GM18526 (cell line): ENCODE measurements around the gene TBC1D4.

Experiments used
- POLR2A ChIP-seq: IDR thresholded peaks from 3 replicates; pipeline ENCODE4 v1.6.1; 2011; ENCODE audit not compliant: insufficient read length; ENCODE audit errors: extremely low read depth

Gene TBC1D4

DNA sequence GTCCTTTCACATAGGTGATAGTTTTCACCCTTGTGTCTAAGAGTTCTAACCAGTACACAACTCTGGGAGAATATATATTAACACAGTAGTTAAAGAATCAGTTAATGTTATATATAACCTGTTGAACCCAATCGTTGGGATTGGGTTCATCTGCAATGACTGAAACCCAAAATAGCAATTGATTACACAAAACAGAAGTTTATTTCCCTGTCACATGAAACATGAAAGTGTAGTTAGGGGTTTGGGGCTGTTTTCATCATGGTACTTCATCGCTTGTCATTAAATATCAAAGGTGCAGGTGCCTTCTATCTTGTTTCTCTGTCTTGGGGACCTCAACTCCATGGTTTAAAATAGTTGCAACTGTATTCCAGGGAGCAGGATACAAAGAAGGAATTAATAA lies 106.6 kb downstream of the TBC1D4 start:
- TF ChIP-seq POLR2A = no peak

DNA sequence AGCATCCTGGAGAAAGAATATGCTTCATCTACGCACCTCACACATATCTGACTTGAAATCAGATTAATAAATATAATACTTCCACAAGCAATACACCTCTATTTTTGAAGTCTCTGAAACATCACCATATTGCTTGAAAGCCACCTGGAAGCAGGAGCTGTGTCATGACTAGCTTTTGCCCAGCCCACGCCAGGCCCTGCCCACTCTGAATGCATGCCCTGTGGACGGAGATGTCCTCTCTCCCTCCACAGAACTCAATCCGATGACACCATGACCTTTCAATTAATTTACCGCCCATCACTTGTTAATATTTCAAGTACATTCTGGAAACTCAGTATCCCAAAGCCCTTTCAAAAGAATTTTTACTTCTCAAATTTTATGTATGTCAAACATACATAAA lies 108.0 kb downstream of the TBC1D4 start:
- no peak for TF ChIP-seq POLR2A

DNA sequence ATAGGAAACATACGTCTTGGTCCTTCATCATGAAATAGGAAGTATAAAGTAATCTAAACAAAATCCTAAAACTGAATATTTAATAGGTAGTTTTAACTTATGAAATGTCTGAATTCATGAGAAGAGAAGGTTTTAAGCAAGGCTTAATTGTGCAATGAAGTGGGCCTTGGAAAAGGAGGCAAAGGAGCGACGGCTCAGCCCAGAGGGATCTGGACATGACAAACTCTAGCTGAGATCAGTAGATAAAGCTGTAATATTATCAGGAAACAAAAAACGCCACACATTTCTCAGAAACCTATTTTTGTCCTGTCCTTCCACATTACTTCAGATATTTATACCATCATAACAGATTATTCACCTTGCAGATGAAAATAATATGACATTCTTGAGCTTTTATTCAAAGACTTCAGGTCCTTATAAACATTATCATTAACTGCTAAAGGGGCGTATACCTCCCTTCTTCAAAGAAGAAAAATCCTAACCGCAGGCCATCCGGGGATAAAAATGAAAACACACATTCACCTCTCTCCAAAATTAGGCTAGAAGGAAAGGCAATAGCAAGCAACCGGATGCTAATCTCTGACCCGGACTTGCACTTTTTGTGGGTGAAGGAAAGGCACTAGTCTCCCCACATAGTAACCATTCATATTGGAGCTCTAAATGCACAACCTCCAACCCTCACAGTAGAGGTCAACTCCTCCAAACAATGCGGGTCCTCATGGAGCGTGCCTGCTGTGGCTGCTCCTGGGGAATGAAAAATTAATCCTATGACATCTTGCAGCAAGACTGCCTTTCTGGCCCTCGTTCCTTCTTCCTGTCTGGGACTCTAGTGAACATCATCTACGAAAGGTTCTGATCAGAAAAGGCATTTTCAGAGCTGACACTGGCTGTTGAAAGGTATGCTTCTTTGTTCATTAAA lies 108.8 kb downstream of the TBC1D4 start:
- TF ChIP-seq POLR2A = no peak

GRCh38 chr13:75372517-75372916 lies 109.5 kb downstream of the TBC1D4 start:
- TF ChIP-seq POLR2A = no peak

DNA sequence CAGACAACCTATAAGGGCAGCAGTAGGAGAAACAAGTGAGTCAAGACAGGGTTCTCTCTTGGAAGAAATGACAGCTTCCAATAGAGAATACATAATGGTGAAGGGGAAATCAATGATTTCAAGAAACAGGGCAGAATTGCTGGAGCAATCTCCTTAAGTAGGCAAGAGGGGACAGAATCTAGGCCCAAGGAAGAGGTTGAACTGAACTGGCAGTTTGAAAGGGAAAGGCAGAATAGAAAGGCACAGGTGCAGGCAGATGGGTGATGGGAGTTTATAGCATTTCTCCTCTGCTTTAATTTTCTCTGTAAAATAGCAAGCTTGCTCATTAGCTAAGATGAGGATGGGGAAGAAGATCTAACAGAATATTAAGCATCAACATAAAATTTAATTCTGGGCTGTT lies 110.8 kb downstream of the TBC1D4 start:
- no peak for TF ChIP-seq POLR2A

- no peak for TF ChIP-seq POLR2A
Observed at GRCh38 chr13:75370774-75371173, 111.2 kb downstream of the TBC1D4 start.

DNA sequence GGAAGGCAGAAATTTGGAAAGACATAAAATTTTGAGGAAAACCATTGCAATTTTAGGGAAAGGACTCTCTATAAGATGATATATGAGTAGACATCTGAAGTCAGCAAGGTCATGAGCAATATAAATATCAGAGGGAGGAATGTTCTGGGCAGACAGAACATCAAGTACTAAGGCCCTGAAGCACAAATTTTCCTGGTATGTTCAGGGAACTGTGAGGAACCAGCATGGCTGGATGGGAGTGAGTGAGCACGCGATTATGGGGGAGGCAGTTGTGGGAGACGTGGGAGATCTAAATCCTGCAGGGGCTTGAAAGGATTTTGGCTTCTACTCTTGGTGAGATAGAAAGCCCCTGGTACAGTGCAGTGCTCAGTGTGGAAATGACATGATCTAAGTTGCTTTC lies 112.0 kb downstream of the TBC1D4 start:
- TF ChIP-seq POLR2A = no peak

DNA sequence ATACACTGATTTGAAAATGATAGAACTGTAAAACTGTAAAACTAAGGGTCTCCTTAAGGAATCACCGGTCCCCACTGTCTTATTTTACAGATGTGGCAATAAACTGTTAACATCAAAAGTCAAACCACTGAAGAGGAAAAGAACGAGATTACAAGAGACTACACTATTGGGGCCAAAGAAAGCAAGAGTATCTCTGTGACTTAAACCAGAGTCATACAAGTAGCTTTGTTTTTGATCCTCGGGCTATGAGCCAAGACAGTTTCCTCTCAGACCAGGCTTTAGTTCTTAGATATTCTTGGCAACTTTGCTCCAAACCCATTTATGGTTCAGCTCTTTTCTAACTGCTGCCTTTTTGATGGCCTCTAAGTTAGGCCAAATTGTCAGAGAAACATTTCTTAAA lies 113.8 kb downstream of the TBC1D4 start:
- TF ChIP-seq POLR2A = no peak

- no peak for TF ChIP-seq POLR2A
Observed at GRCh38 chr13:75366380-75367280, 115.3 kb downstream of the TBC1D4 start.

DNA sequence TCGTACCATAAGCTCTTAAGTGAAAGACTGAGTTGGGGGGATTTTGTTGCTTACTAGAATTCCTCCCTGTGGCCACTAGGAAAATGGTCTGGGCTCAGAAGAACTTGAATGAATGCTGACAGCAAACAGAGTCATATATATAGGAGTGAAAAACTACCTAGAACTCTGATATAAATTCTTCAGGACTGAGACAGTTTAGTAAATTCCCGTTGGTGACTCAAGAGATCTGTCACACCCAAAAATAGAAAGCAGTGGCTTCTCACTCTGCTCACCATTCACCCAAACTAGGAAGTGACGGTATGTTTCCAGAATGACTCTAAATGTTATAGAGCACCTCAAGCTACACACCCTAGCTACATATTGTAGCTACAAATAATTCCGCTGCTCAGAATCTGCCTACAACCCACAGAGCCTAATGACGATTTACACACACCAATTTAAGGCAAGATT lies 116.2 kb downstream of the TBC1D4 start:
- TF ChIP-seq POLR2A = no peak

DNA sequence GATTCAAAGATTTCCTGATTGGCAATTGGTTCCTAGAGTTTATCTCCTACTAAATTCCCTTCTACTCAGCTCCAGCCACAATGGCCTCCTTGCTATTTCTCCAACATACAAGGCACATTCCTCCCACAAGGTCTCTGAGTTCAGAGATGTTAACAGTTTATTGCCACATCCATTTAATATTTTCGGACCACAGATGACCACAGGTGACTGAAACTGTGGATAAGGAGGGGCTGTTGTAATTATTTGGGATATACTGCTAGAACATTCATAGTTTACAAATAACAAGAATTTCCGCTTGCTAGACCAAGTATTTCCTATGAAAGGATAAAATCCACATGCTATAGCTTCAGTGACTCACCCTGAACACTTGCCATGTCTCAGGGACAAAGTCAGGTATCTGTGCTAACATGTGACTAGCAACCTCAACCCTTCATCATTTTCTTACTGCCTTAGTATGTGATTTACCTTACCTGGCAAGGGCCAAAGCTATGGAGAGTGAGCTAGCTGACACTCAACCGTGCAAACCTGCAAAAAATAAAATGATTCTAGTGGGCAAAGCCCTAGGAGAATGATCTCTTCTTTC lies 117.7 kb downstream of the TBC1D4 start:
- TF ChIP-seq POLR2A = no peak

GRCh38 chr13:75363371-75363770 lies 118.6 kb downstream of the TBC1D4 start:
- no peak for TF ChIP-seq POLR2A

DNA sequence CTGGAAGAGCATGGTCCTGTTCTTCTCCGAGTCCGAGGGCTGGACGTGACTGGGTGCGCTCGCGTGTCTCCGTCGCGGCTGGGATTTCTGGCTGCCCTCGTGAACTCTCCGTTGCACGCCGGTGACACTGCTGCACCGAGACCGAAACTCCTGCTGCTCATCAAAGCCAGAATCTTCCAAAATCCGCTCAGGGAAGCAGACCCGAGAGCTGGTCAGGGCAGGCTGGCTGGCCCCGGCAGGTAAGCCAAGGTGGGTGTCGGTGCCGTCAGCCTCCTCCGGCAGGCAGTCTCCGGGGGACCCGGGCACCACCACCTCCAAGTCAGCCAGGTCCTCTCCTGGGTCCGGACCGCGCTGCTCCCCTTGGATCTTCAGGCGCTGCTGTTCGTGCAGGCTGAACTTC lies 119.9 kb downstream of the TBC1D4 start:
- TF ChIP-seq POLR2A = no peak

DNA sequence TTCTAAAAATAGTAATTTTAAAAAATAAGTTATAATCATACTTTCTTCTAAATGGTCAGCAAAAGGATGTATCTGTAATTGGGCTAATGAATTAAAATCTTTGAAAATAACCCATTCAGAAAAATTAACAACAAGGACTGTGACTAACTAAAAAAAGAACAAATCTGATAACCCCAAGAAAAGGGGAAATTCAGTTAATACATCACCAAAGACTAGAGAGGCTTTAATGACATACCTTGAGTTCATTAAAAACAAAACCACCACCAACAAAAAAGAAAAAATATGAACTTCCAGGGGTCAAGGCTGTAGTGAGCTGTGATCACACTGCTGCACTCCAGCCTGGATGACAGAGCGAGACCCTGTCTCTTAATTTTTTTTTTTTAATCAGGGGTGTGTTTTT lies 121.8 kb downstream of the TBC1D4 start:
- no peak for TF ChIP-seq POLR2A

- TF ChIP-seq POLR2A = no peak
Observed at GRCh38 chr13:75359266-75359665, 122.7 kb downstream of the TBC1D4 start.
